Loucy (cell line): Measurements from ENCODE around the gene KRTAP10-11.

ENCODE experiments used
- EZH2phosphoT487 ChIP-seq: fragments of 200-600 bp; IDR thresholded peaks from 2 replicates; pipeline ENCODE4 v1.6.1; 2018; ENCODE audit warnings: antibody characterized with exemption, mild to moderate bottlenecking, moderate library complexity, borderline replicate concordance
- TF ChIP-seq, protein P1 (sequence below): fragments of 200-600 bp; sonication (generic); conservative IDR thresholded peaks from 2 replicates; pipeline ENCODE4 v1.5.1; 2014; ENCODE audit warnings: mild to moderate bottlenecking, antibody characterized with exemption, low read length

- TF ChIP-seq, protein P1, sequence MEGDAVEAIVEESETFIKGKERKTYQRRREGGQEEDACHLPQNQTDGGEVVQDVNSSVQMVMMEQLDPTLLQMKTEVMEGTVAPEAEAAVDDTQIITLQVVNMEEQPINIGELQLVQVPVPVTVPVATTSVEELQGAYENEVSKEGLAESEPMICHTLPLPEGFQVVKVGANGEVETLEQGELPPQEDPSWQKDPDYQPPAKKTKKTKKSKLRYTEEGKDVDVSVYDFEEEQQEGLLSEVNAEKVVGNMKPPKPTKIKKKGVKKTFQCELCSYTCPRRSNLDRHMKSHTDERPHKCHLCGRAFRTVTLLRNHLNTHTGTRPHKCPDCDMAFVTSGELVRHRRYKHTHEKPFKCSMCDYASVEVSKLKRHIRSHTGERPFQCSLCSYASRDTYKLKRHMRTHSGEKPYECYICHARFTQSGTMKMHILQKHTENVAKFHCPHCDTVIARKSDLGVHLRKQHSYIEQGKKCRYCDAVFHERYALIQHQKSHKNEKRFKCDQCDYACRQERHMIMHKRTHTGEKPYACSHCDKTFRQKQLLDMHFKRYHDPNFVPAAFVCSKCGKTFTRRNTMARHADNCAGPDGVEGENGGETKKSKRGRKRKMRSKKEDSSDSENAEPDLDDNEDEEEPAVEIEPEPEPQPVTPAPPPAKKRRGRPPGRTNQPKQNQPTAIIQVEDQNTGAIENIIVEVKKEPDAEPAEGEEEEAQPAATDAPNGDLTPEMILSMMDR, result no peak
- TF ChIP-seq EZH2phosphoT487, result no peak
Measured at GRCh38 chr21:44656868-44657267, 10.7 kb downstream of the KRTAP10-11 start.
